Heart left ventricle (tissue), 16 donors: ENCODE measurements around the gene BBX. TPM values are rescaled to one million over a fixed set of nuclear protein-coding genes. Genes with fewer than 3 reads are reported as not detected.

Source experiments
- ATAC-seq, 4 donors: fragments of 200-7000 bp; cut with Tn5 transposase; one replicate each; pipeline ENCODE4 v1.9.1; 2020 to 2022; ENCODE audit warnings: moderate library complexity in 4 of 4, mild to moderate bottlenecking in 3 of 4, moderate number of reproducible peaks in 1 of 4
- DNase-seq, 5 donors: peaks; one replicate each; pipeline ENCODE4 v3.0.0-alpha.2; 2020
- H3K27ac ChIP-seq, 12 donors: fragments of 200-600 bp; sonication (generic) in 4 of 12; one replicate each; pipeline versions ENCODE4 v1.5.0 to v1.8.0; 2016 to 2022; ENCODE audit warnings: mild to moderate bottlenecking in 2 of 12
- H3K27me3 ChIP-seq, 9 donors: fragments of 200-600 bp; sonication (generic) in 2 of 9; one replicate each; pipeline versions ENCODE4 v1.5.1 to v1.8.0; 2016 to 2022; ENCODE audit warnings: mild to moderate bottlenecking in 3 of 9
- H3K36me3 ChIP-seq, 9 donors: fragments of 200-600 bp; sonication (generic) in 2 of 9; one replicate each; pipeline versions ENCODE4 v1.5.0 to v1.8.0; 2018 to 2022; ENCODE audit warnings: mild to moderate bottlenecking in 2 of 9
- H3K4me1 ChIP-seq, 12 donors: fragments of 200-600 bp; sonication (generic) in 4 of 12; one replicate each; pipeline versions ENCODE4 v1.5.0 to v1.8.0; 2016 to 2022; ENCODE audit warnings: mild to moderate bottlenecking in 3 of 12
- H3K4me3 ChIP-seq, 12 donors: fragments of 200-600 bp; sonication (generic) in 4 of 12; one replicate each; pipeline versions ENCODE4 v1.5.0 to v1.8.0; 2017 to 2022; ENCODE audit warnings: mild to moderate bottlenecking in 9 of 12, moderate library complexity in 4 of 12
- H3K9me3 ChIP-seq, 12 donors: fragments of 200-600 bp; sonication (generic) in 4 of 12; one replicate each; pipeline versions ENCODE4 v1.5.0 to v1.8.0; 2016 to 2022; ENCODE audit warnings: mild to moderate bottlenecking in 1 of 12
- CTCF ChIP-seq, 12 donors: fragments of 200-600 bp; sonication (generic) in 4 of 12; IDR thresholded peaks; one replicate each; pipeline versions ENCODE4 v1.5.0 to v1.8.0; 2018 to 2022; ENCODE audit warnings: antibody characterized with exemption in 12 of 12, mild to moderate bottlenecking in 5 of 12
- POLR2A ChIP-seq, 2 donors: fragments of 450-650 bp; IDR thresholded peaks; one replicate each; pipeline ENCODE4 v1.6.1; 2017; ENCODE audit warnings: antibody characterized with exemption in 2 of 2, mild to moderate bottlenecking in 2 of 2, moderate library complexity in 2 of 2
- WGBS, 4 donors: extraction: QIAGEN DNeasy Blood & Tissue Kit in 2 of 4; methylation state at CpG; one replicate each; pipeline versions ENCODE4 v1.1.5 to v1.1.7; 2013 to 2018; 5-methylcytosine and 5-hydroxymethylcytosine counted together
- intact Hi-C, 10 donors: fragments of 100-400 bp; cut with DNase I; formaldehyde crosslinking; loops; one replicate each; pipeline versions ENCODE4 v1.11.1 to v1.14.2; 2022
- polyA plus RNA-seq, 2 donors: library from polyadenylated mRNA; stranded (reverse); fragments of 200-250 nt; gene quantifications; one replicate each; pipeline ENCODE4 v1.2.3, GENCODE V29; 2013
- total RNA-seq, 9 donors: library from RNA; depleted of rRNA in 2 of 9; stranded (reverse); fragments of >200 nt in 2 of 9; fragmentation: NEBNext Ultra II Directional in 3 of 9; extraction: Animal tissue kit (Norgen Biotek cat#: 25700) in 3 of 9; gene quantifications; one replicate each; pipeline versions ENCODE4 v1.1.0 to v1.2.4, GENCODE V29; 2016 to 2023
- donor health status: ischemic (EF 13 %, LVEDD 7.1; RV severe dilation, severe dysfunction).
- donor health status: healthy with polysubstance abuse.
- donor health status: DM: no; HTN: yes; CAD: no.
- donor health status: DM: no; HTN: no; CAD: no.
- donor health status: ischemic (EF 25% LVEDD 6.9; RV normal size, moderate dysfunction).
- donor health status: ischemic (EF 25% LVEDD 5.7; RV mildly dilated, moderate dysfunction).
- donor health status: healthy.
- donor health status: DM: yes; HTN: yes; CAD: no.
- donor health status: ischemic (EF 35%, LVEDD 5.7; RV mildly dilated, moderate dysfunction).
- donor health status: nonischemic (EF 11% LVEDD 7.7; RV severe dilation, severe dysfunction).
- donor health status: DM: yes; HTN: yes; CAD: no.
- donor health status: PGD.
- donor health status: ischemic (EF 29% LVEDD 5.4; RV normal size, mild dysfunction).
- donor health status: nonischemic (EF 23%, LVEDD 6.1; RV moderate dilation, normal function).

Gene BBX
- total and polyA plus RNA-seq, 11 donors = 9.1 to 60.5 (median 46.8) TPM

- intact Hi-C loops = no loop called here
- Histone ChIP-seq H3K4me3 (no peak overlapping the region), H3K27ac (no peak overlapping the region), H3K9me3 (no peaks in the 10 kb centered on the region), H3K4me1 (no peaks in the 10 kb centered on the region), H3K27me3 (no peaks in the 10 kb centered on the region), H3K36me3 (no peaks in the 10 kb centered on the region)
- ATAC-seq (no peak), DNase-seq (no peak)
- 73 to 88% (median 76%) methylated on average over 1 of the region's 1 CpG for WGBS, 4 donors
- TF ChIP-seq POLR2A (IDR thresholded peaks at IDR 0.05) (no peak), CTCF (IDR thresholded peaks at IDR 0.05) (no peak)
These were observed 29.6 kb upstream of the BBX start for GRCh38 chr3:107493134-107493533.

GRCh38 chr3:107496855-107497254, 25.9 kb upstream of the BBX start:
- intact Hi-C loops = no loop called here
- TF ChIP-seq POLR2A (IDR thresholded peaks at IDR 0.05) (no peak), CTCF (IDR thresholded peaks at IDR 0.05) (no peak)
- no peaks in the 10 kb centered on the region for H3K27me3 ChIP-seq
- H3K9me3 ChIP-seq = no peaks in the 10 kb centered on the region
- no peaks in the 10 kb centered on the region for H3K36me3 ChIP-seq
- H3K4me1 ChIP-seq = no peaks in the 10 kb centered on the region
- ATAC-seq = no peak
- no peak overlapping the region for H3K27ac ChIP-seq
- DNase-seq = no peak
- WGBS, 4 donors = 91 to 95% (median 95%) methylated on average over 3 of the region's 3 CpGs
- H3K4me3 ChIP-seq = no peak overlapping the region

- DNase-seq = no peak
- no peaks in the 10 kb centered on the region for H3K27me3 ChIP-seq
- 81 to 88% (median 84%) methylated on average over 4 of the region's 4 CpGs for WGBS, 4 donors
- no peaks in the 10 kb centered on the region for H3K4me1 ChIP-seq
- no peak for TF ChIP-seq CTCF (IDR thresholded peaks at IDR 0.05)
- TF ChIP-seq POLR2A (IDR thresholded peaks at IDR 0.05) = no peak
- H3K27ac ChIP-seq = no peak overlapping the region
- H3K4me3 ChIP-seq = no peak overlapping the region
- intact Hi-C loops = no loop called here
- H3K9me3 ChIP-seq = no peaks in the 10 kb centered on the region
- no peaks in the 10 kb centered on the region for H3K36me3 ChIP-seq
- ATAC-seq = no peak
These were observed 24.1 kb upstream of the BBX start for GRCh38 chr3:107498646-107499045.

GRCh38 chr3:107506458-107506857, 16.3 kb upstream of the BBX start:
- 83 to 92% (median 91%) methylated on average over 2 of the region's 2 CpGs for WGBS, 4 donors
- no peak for TF ChIP-seq POLR2A (IDR thresholded peaks at IDR 0.05)
- no peak for TF ChIP-seq CTCF (IDR thresholded peaks at IDR 0.05)
- H3K27me3 ChIP-seq = no peaks in the 10 kb centered on the region
- no peaks in the 10 kb centered on the region for H3K36me3 ChIP-seq
- ATAC-seq (no peak), DNase-seq (no peak)
- H3K4me3 ChIP-seq = no peak overlapping the region
- H3K27ac ChIP-seq = no peak overlapping the region
- no peaks in the 10 kb centered on the region for H3K9me3 ChIP-seq
- H3K4me1 ChIP-seq = no peaks in the 10 kb centered on the region
- intact Hi-C loops = no loop called here
